Activated naive CD4-positive, alpha-beta T cell treated with anti-CD3 and anti-CD28 coated beads, Interleukin-2, amount 50 U/mL, for 16 hours (primary cell): ENCODE results near the gene GCNT1.

Experiments used
- DNase-seq: peaks from one replicate; pipeline ENCODE4 v3.0.0-alpha.2; 2020

GCNT1 gene

GRCh38 chr9:76542360-76542759 is 83.4 kb downstream of the GCNT1 start:
- DNase-seq = no peak

- no peak for DNase-seq
Measured at GRCh38 chr9:76545191-76545590, 86.2 kb downstream of the GCNT1 start.

GRCh38 chr9:76552181-76552580 is 93.2 kb downstream of the GCNT1 start:
- DNase-seq = no peak

GRCh38 chr9:76552751-76553455 is 93.9 kb downstream of the GCNT1 start:
- no peak for DNase-seq

GRCh38 chr9:76553680-76554079 is 94.7 kb downstream of the GCNT1 start:
- DNase-seq = no peak
